Omental fat pad (tissue), 4 donors: Measurements from ENCODE around the gene GPR155. TPM values are rescaled to one million over a fixed set of nuclear protein-coding genes. Genes with fewer than 3 reads are reported as not detected.

Experiments used
- ATAC-seq: fragments of 150-250 bp; one replicate; pipeline ENCODE4 v1.9.1; 2016; ENCODE audit warnings: mild to moderate bottlenecking, moderate library complexity; ENCODE audit not compliant: low FRiP score
- DNase-seq: peaks from one replicate; pipeline ENCODE4 v3.0.0-alpha.2; 2019; ENCODE audit warnings: low spot score
- CTCF ChIP-seq, 3 donors: fragments of 450-650 bp; IDR thresholded peaks; one replicate each; pipeline ENCODE4 v1.5.1; 2016 to 2017; ENCODE audit warnings: antibody characterized with exemption in 3 of 3, mild to moderate bottlenecking in 3 of 3, moderate library complexity in 2 of 3
- total RNA-seq, 4 donors: library from RNA; depleted of rRNA; stranded (reverse); fragments of >200 nt; gene quantifications; one replicate each; pipeline ENCODE4 v1.1.0, GENCODE V29; 2016

GPR155 gene
- total RNA-seq, 4 donors from 2014 or later, result 3.6 to 8.0 (median 6.2) TPM

DNA sequence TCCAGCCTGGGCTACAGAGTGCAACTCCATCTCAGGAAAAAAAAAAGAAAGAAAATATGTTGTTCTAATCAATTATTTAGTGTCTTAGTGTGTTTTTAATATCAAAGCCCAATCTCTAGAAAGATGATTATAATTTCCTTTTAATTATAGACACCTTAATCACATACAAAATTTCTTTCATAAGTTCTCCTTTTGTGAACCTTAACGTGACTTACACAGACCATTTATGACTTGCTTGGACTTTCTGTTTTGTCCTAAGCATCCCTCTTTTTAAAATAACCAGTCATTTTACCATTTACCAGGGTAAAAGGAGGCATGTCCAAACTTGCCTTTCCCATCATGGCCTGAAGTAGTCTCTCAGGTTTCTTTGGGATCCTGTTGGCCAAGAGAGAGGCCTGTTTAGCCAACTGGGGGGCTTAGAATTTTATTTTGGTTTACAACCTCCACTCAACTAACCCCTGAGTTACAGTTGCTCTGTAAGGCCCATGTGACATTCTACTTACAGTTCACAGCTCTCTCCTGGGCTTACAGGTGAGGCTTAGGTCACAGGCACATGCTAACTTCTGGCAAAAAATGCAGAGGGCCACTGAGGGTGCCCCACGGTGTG, 23.9 kb upstream of the GPR155 start:
- ATAC-seq (no peak), DNase-seq (no peak)
- TF ChIP-seq CTCF (IDR thresholded peaks at IDR 0.05), result no peak

DNA sequence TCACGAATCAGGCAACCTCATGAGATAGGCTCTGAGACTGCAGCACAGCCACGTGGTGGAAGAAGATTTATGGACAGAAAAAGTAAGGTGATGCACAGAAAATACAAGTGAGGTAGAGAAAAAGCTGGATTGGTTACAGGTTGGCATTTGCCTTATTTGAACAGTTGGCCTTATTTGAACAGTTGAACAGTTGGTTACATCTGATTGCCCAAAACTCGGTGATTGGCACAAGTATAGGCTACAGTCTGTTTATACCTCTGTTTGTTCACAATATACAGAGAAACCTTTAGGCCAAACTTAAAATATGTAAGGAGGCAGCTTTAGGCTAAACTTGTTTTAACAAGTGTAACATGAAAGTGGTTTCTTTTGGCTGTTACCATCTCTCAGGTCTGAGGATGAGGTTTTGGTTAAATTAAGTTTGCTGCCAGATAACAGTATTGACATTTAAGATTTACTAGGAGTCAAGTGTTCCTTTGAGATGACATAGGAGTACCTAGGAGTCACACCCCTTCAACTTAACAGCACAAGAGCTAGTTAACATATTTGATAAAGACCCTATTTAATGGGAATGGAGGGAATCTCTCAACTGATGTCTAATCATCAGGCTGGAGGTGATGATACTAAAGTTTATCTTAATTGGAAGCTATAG, 16.5 kb upstream of the GPR155 start:
- no peak for TF ChIP-seq CTCF (IDR thresholded peaks at IDR 0.05)
- no peak for ATAC-seq
- no peak for DNase-seq

- ATAC-seq (no peak), DNase-seq (no peak)
- TF ChIP-seq CTCF (IDR thresholded peaks at IDR 0.05), result no peak
These were observed 12.5 kb upstream of the GPR155 start for GRCh38 chr2:174499371-174499770.

DNA sequence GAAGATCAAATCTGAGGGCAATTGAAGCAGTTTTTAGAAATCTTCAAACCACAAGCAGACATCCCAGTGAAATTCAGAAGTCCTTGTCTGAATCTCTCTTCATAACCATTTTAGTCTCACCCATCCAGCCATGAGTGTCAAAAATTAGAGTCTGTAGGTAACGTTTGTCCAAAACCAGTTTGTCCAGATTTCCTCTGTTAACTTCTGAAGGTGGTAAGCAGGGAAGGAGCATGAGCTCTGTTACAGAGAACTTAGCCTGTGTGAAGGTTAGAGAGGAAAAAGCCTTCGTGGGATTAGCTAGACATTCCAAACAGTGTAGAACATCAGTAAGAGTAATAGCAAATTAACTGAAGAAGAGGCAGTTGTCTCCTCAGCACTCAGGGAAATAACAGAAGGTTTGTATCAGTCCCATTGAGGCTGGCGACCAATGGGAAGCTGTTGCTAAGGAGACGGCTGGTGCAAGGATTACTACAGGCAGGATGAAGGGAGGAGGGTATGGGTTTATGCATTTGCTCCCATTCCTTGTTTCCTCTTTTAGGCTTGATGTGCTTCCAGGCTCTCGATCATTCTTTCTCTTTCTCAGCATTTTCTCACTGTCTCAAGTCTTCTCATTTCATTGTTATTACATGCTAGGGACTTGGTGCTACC, 8.7 kb upstream of the GPR155 start:
- no peak for TF ChIP-seq CTCF (IDR thresholded peaks at IDR 0.05)

GRCh38 chr2:174493549-174494331, 6.9 kb upstream of the GPR155 start:
- no peak for TF ChIP-seq CTCF (IDR thresholded peaks at IDR 0.05)
- no peak for ATAC-seq
- DNase-seq, result no peak

More for the DNA sequence above, 8.7 kb upstream of the GPR155 start:
- ATAC-seq (no peak), DNase-seq (no peak)

- no peak for TF ChIP-seq CTCF (IDR thresholded peaks at IDR 0.05)
- ATAC-seq (no peak), DNase-seq (no peak)
These were observed 6.2 kb upstream of the GPR155 start for GRCh38 chr2:174492963-174493431.
